GM12878 (cell line): ENCODE results near the gene RALGDS. TPM values are rescaled to one million over a fixed set of nuclear protein-coding genes. Genes with fewer than 3 reads are reported as not detected.

ENCODE experiments used
- ATAC-seq: fragments of 200-7000 bp; cut with Tn5 transposase; 3 replicates; pipeline ENCODE4 v1.9.1; 2020; ENCODE audit warnings: mild to moderate bottlenecking, moderate library complexity
- BruUV-seq: library from RNA; stranded (reverse); fragments of 400-500 nt; replicated peaks from 2 replicates; lab custom pipeline; 2021; lab: Mats Ljungman, UMichigan
- CTCF ChIA-PET: fragments of 300-600 bp; sonication (Branson Sonifier 250); formaldehyde crosslinking; extraction: SDS; loops from one replicate; lab custom pipeline; 2021; ENCODE audit warnings: inconsistent platforms; lab: Yijun Ruan, JAX
- POLR2A ChIA-PET: fragments of 350-600 bp; formaldehyde crosslinking; extraction: SDS; loops from one replicate; lab custom pipeline; 2021; ENCODE audit warnings: inconsistent platforms; lab: Charles Lee
- RAD21 ChIA-PET: fragments of 300-600 bp; sonication (Branson Sonifier 250); formaldehyde crosslinking; loops from one replicate; lab custom pipeline; 2023; ENCODE audit warnings: antibody characterized with exemption; ENCODE audit not compliant: unreplicated experiment; lab: Charles Lee
- SMC1A ChIA-PET: fragments of 300-600 bp; sonication (Branson Sonifier 250); formaldehyde crosslinking; loops from one replicate; lab custom pipeline; 2023; ENCODE audit not compliant: unreplicated experiment, uncharacterized antibody; lab: Charles Lee
- DNase-seq: peaks from one replicate; pipeline ENCODE4 v3.0.0-alpha.2; 2011; ENCODE audit warnings: low read depth, low spot score
- FAIRE-seq: peaks from 3 replicates; lab custom pipeline; 2011; peaks lifted over from hg19 to GRCh38; lab: Jason Lieb, UNC
- H2AFZ ChIP-seq: 2 replicates; pipeline ENCODE4 v1.6.0; 2011; ENCODE audit warnings: low read depth, low read length, control low read depth; ENCODE audit not compliant: control insufficient read depth
- H3K27ac ChIP-seq: 2 replicates; pipeline ENCODE4 v1.5.1; 2011; ENCODE audit warnings: control low read depth; ENCODE audit not compliant: control insufficient read depth, insufficient read depth
- H3K27me3 ChIP-seq, 2 experiments: replicated peaks in 1 of 2; 2 replicates each; pipeline versions ENCODE4 v1.6.0 to v1.6.1; 2011; ENCODE audit warnings: low read length in 1 of 2; ENCODE audit not compliant: control insufficient read depth in 2 of 2, insufficient read depth in 2 of 2
- H3K36me3 ChIP-seq, 2 experiments: 2 replicates each; pipeline ENCODE4 v1.5.1; 2011; ENCODE audit warnings: low read length in 1 of 2; ENCODE audit not compliant: control insufficient read depth in 2 of 2, insufficient read depth in 2 of 2
- H3K4me1 ChIP-seq: 2 replicates; pipeline ENCODE4 v1.6.1; 2011; ENCODE audit warnings: mild to moderate bottlenecking, low read length, moderate library complexity, mixed read lengths; ENCODE audit not compliant: control insufficient read depth, insufficient read depth
- H3K4me2 ChIP-seq: 2 replicates; pipeline ENCODE4 v1.6.0; 2011; ENCODE audit warnings: control low read depth; ENCODE audit not compliant: control insufficient read depth, insufficient read depth
- H3K4me3 ChIP-seq: fragments of 200-600 bp; sonication (generic); 2 replicates; pipeline ENCODE4 v1.5.1; 2016
- H3K79me2 ChIP-seq: 2 replicates; pipeline ENCODE4 v1.6.0; 2011; ENCODE audit warnings: low read length; ENCODE audit not compliant: control insufficient read depth, insufficient read depth
- H3K9ac ChIP-seq: 2 replicates; pipeline ENCODE4 v1.8.0; 2011; ENCODE audit warnings: low read length, control low read depth, mixed read lengths; ENCODE audit not compliant: control insufficient read depth, insufficient read depth
- H3K9me3 ChIP-seq: replicated peaks from 3 replicates; pipeline ENCODE4 v1.5.1; 2011; ENCODE audit warnings: mild to moderate bottlenecking, low read length; ENCODE audit not compliant: control insufficient read depth, insufficient read depth
- H4K20me1 ChIP-seq: 2 replicates; pipeline ENCODE4 v1.6.0; 2011; ENCODE audit not compliant: control insufficient read depth, insufficient read depth
- BMI1 ChIP-seq: fragments of 450-650 bp; IDR thresholded peaks from 2 replicates; pipeline ENCODE4 v1.6.1; 2016; ENCODE audit warnings: mild to moderate bottlenecking, moderate library complexity, borderline replicate concordance
- CEBPB ChIP-seq, 2 experiments: fragments of 150-350 bp in 1 of 2; IDR thresholded peaks; 2 replicates each; pipeline ENCODE4 v1.6.1; 2012 to 2014; ENCODE audit warnings: low read depth in 2 of 2, low read length in 2 of 2, borderline replicate concordance in 1 of 2, inconsistent platforms in 1 of 2
- CREB1 ChIP-seq: IDR thresholded peaks from 2 replicates; pipeline ENCODE4 v1.6.1; 2012; ENCODE audit warnings: low read depth, mild to moderate bottlenecking, inconsistent platforms
- EP300 ChIP-seq, 2 experiments: fragments of 150-350 bp in 1 of 2; IDR thresholded peaks; 2 replicates each; pipeline ENCODE4 v1.6.1; 2011 to 2012; ENCODE audit warnings: low read depth in 2 of 2, low read length in 2 of 2, borderline replicate concordance in 1 of 2, improper control_type of control experiment in 1 of 2, inconsistent platforms in 1 of 2; ENCODE audit not compliant: control insufficient read depth in 1 of 2
- GATAD2B ChIP-seq: fragments of 450-650 bp; conservative IDR thresholded peaks from 2 replicates; pipeline ENCODE4 v1.6.1; 2017; ENCODE audit warnings: low read depth, mild to moderate bottlenecking, moderate library complexity
- HDAC6 ChIP-seq: fragments of 200-600 bp; sonication (generic); IDR thresholded peaks from one replicate; pipeline ENCODE4 v1.8.0; 2017; ENCODE audit warnings: antibody characterized with exemption; ENCODE audit not compliant: unreplicated experiment
- IRF4 ChIP-seq: IDR thresholded peaks from 2 replicates; pipeline ENCODE4 v1.6.1; 2011; ENCODE audit warnings: low read depth, low read length
- RUNX3 ChIP-seq: IDR thresholded peaks from 2 replicates; pipeline ENCODE4 v1.6.1; 2012; ENCODE audit warnings: low read length, inconsistent platforms
- SMAD1 ChIP-seq: fragments of 450-650 bp; IDR thresholded peaks from 2 replicates; pipeline ENCODE4 v1.6.1; 2018; ENCODE audit warnings: mild to moderate bottlenecking, low read depth; ENCODE audit not compliant: partially characterized antibody
- SP1 ChIP-seq: IDR thresholded peaks from one replicate; pipeline ENCODE4 v1.6.1; 2011; ENCODE audit warnings: low read depth, low read length
- ZNF622 ChIP-seq: fragments of 450-650 bp; IDR thresholded peaks from 2 replicates; pipeline ENCODE4 v1.6.1; 2017; ENCODE audit warnings: mild to moderate bottlenecking, inconsistent platforms
- WGBS: methylation state at CpG from one replicate; pipeline ENCODE4 v1.1.6; 2016; ENCODE audit warnings: low lambda C conversion rate; ENCODE audit not compliant: insufficient replicate concordance, insufficient coverage; ENCODE audit errors: missing lambda C conversion rate; 5-methylcytosine and 5-hydroxymethylcytosine counted together
- in situ Hi-C: fragments of 300-500 bp; cut with MboI; formaldehyde crosslinking; loops from 9 replicates; pipeline ENCODE4 v1.14.3; 2018; ENCODE audit warnings: mixed read lengths
- intact Hi-C: fragments of 100-400 bp; cut with micrococcal nuclease; formaldehyde crosslinking; loops from one replicate; pipeline ENCODE4 v1.14.2; 2022; ENCODE audit not compliant: unreplicated experiment
- polyA plus RNA-seq, 11 experiments: library from polyadenylated mRNA; depleted of rRNA in 4 of 11; unstranded in 6 of 11; stranded (reverse) in 5 of 11; fragments of >200 nt; fragmentation: Nextera tagmentation in 4 of 11; fragmentation: Illumina TruSeq in 1 of 11; extraction: Ambion mirVana in 4 of 11; extraction: Trizol in 1 of 11; gene quantifications; 1 replicate in 1 of 11; 2 replicates in 10 of 11; pipeline versions ENCODE4 v1.2.1 to v1.2.3, GENCODE V29; 2011 to 2016; ENCODE audit warnings: inconsistent platforms in 2 of 11, missing spikeins in 2 of 11, low read depth in 1 of 11
- total RNA-seq, 4 experiments: library from RNA; depleted of rRNA in 3 of 4; stranded (reverse); fragments of >200 nt in 3 of 4; fragmentation: Illumina TruSeq in 1 of 4; extraction: Trizol in 1 of 4; gene quantifications; 2 replicates each; pipeline versions ENCODE4 v1.2.1 to v1.2.3, GENCODE V29; 2013 to 2021
- TF ChIP-seq, protein P1 (sequence below): fragments of 450-650 bp; formaldehyde crosslinking; IDR thresholded peaks from 2 replicates; pipeline ENCODE4 v1.4.0; 2022; ENCODE audit warnings: mild to moderate bottlenecking, moderate library complexity
- TF ChIP-seq, protein P2 (sequence below): IDR thresholded peaks from 2 replicates; pipeline ENCODE4 v1.6.1; 2012; ENCODE audit warnings: low read depth, low read length, improper control_type of control experiment
- TF ChIP-seq, protein P3 (sequence below): fragments of 450-650 bp; IDR thresholded peaks from 2 replicates; pipeline ENCODE4 v1.6.1; 2016; ENCODE audit warnings: mild to moderate bottlenecking

RALGDS gene
- total and polyA plus RNA-seq, 10 of the 15 experiments (the other 5 are each of a cell fraction or from before 2014, with no cell fraction given) = 1.3 to 48.6 (median 21.2) TPM

DNA sequence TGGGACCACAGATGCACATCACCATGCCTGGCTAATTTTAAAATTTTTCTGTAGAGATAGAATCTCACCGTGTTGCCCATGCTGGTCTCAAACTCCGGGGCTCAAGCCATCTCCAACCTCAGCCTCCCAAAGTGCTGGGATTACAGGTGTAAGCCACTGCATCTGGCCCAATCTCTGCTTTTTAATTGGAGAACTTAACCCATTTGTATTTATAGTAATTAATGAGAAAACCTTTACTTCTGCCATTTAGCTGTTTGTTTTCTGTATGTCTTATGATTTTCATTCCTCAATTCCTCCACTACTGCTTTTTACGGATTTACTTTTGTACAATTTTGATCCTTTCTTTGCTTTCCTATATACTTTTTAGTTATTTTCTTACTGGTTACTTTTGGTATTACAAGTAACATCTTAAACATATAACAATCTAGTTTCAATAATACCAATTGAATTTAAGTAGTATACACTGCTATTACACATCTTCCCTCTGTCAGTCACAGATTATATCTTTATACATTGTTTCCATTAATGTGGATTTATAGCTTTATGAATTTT is 26.1 kb downstream of the RALGDS start:
- Histone ChIP-seq H4K20me1 (no peaks in the 10 kb centered on the region; the same call in 1 of the 2 replicates), H3K4me2 (no peak overlapping the region), H3K9me3 (peaks cover 3% of the 10 kb centered on the region; the same call in 2 of the 3 replicates), H3K27ac (no peak overlapping the region), H3K4me1 (no peaks in the 10 kb centered on the region), H3K4me3 (no peak overlapping the region), H2AFZ (no peak overlapping the region), H3K27me3 (no peaks in the 10 kb centered on the region), H3K79me2 (no peaks in the 10 kb centered on the region)
- intact Hi-C loops = no loop called here
- ATAC-seq = no peak
- ChIA-PET POLR2A (interaction anchor here (0.7 kb wide), 1 partner anchor 1909 kb away, joined by 4 read pairs; no protein-coding TSS in a partner anchor), RAD21 (interaction anchor here (0.5 kb wide), 1 partner anchor 20 kb away, joined by 3 read pairs; no protein-coding TSS in a partner anchor), CTCF (interaction anchor here (1.3 to 3.7 kb wide), 4 partner anchors 49 to 73 kb away, joined by 3 to 21 read pairs (median 6); no protein-coding TSS in a partner anchor), SMC1A (interaction anchor here (0.7 kb wide), 1 partner anchor 34 kb away, joined by 3 read pairs; no protein-coding TSS in a partner anchor)
- no peak for DNase-seq
- in situ Hi-C loops = no loop called here
- no peak for FAIRE-seq
- no TSS peak for BruUV-seq
- TF ChIP-seq, protein P1, sequence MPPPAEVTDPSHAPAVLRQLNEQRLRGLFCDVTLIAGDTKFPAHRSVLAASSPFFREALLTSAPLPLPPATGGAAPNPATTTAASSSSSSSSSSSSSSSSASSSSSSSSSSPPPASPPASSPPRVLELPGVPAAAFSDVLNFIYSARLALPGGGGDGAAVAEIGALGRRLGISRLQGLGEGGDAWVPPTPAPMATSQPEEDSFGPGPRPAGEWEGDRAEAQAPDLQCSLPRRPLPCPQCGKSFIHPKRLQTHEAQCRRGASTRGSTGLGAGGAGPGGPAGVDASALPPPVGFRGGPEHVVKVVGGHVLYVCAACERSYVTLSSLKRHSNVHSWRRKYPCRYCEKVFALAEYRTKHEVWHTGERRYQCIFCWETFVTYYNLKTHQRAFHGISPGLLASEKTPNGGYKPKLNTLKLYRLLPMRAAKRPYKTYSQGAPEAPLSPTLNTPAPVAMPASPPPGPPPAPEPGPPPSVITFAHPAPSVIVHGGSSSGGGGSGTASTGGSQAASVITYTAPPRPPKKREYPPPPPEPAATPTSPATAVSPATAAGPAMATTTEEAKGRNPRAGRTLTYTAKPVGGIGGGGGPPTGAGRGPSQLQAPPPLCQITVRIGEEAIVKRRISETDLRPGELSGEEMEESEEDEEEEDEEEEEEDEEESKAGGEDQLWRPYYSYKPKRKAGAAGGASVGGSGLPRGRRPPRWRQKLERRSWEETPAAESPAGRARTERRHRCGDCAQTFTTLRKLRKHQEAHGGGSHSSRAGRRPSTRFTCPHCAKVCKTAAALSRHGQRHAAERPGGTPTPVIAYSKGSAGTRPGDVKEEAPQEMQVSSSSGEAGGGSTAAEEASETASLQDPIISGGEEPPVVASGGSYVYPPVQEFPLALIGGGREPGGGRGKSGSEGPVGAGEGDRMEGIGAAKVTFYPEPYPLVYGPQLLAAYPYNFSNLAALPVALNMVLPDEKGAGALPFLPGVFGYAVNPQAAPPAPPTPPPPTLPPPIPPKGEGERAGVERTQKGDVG (CRISPR knock-in tag) = no peak
- TF ChIP-seq IRF4 = no peak
- TF ChIP-seq EP300 (IDR thresholded peaks at IDR 0.05; ENCODE audit: borderline replicate concordance in 1 of 2, control insufficient read depth in 1 of 2, low read depth in 2 of 2, low read length in 2 of 2) = no peak
- TF ChIP-seq SMAD1 = no peak
- no peak for TF ChIP-seq CEBPB (IDR thresholded peaks at IDR 0.05; ENCODE audit: borderline replicate concordance in 1 of 2, low read depth in 2 of 2, low read length in 2 of 2)
- TF ChIP-seq CREB1 = no peak
- no peak for TF ChIP-seq ZNF622
- TF ChIP-seq, protein P2, sequence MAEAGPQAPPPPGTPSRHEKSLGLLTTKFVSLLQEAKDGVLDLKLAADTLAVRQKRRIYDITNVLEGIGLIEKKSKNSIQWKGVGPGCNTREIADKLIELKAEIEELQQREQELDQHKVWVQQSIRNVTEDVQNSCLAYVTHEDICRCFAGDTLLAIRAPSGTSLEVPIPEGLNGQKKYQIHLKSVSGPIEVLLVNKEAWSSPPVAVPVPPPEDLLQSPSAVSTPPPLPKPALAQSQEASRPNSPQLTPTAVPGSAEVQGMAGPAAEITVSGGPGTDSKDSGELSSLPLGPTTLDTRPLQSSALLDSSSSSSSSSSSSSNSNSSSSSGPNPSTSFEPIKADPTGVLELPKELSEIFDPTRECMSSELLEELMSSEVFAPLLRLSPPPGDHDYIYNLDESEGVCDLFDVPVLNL = no peak
- no peak for TF ChIP-seq SP1
- no peak for TF ChIP-seq HDAC6
- no peak for TF ChIP-seq GATAD2B
- no peak for TF ChIP-seq RUNX3
- TF ChIP-seq, protein P3, sequence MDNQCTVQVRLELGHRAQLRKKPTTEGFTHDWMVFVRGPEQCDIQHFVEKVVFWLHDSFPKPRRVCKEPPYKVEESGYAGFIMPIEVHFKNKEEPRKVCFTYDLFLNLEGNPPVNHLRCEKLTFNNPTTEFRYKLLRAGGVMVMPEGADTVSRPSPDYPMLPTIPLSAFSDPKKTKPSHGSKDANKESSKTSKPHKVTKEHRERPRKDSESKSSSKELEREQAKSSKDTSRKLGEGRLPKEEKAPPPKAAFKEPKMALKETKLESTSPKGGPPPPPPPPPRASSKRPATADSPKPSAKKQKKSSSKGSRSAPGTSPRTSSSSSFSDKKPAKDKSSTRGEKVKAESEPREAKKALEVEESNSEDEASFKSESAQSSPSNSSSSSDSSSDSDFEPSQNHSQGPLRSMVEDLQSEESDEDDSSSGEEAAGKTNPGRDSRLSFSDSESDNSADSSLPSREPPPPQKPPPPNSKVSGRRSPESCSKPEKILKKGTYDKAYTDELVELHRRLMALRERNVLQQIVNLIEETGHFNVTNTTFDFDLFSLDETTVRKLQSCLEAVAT = no peak
- TF ChIP-seq BMI1 = no peak
- TF ChIP-seq, all 136 proteins: peak for 0
- WGBS = 70% methylated on average over 3 of the region's 3 CpGs
- Histone ChIP-seq H3K36me3 (peaks cover 8 to 19% of the 10 kb centered on the region in 2 experiments; a peak in 3 of 4 replicates), H3K9ac (no peak overlapping the region)
